GM06990 (cell line): ENCODE results near the gene EHBP1L1.
A peak's percentile ranks its signal among the peaks of the same experiment; 100 is the strongest.

Experiments used
- DNase-seq: peaks from one replicate; pipeline ENCODE4 v3.0.0-alpha.2; 2011; ENCODE audit not compliant: insufficient read length; ENCODE audit errors: extremely low read depth
- H3K27me3 ChIP-seq: replicated peaks from 2 replicates; pipeline ENCODE4 v1.6.0; 2011; ENCODE audit warnings: low read length; ENCODE audit not compliant: control insufficient read depth, insufficient read depth
- H3K36me3 ChIP-seq: 2 replicates; pipeline ENCODE4 v1.5.1; 2011; ENCODE audit warnings: low read length; ENCODE audit not compliant: control insufficient read depth, insufficient read depth
- H3K4me3 ChIP-seq: replicated peaks from 2 replicates; pipeline ENCODE4 v1.5.1; 2011; ENCODE audit warnings: low read depth, mild to moderate bottlenecking, control low read depth, low read length
- TF ChIP-seq, protein P1 (sequence below): IDR thresholded peaks from 2 replicates; pipeline ENCODE4 v1.5.1; 2011; ENCODE audit warnings: low read length, control low read depth, mild to moderate bottlenecking, inconsistent platforms; ENCODE audit not compliant: insufficient read depth, poor library complexity, severe bottlenecking

EHBP1L1 gene

DNA sequence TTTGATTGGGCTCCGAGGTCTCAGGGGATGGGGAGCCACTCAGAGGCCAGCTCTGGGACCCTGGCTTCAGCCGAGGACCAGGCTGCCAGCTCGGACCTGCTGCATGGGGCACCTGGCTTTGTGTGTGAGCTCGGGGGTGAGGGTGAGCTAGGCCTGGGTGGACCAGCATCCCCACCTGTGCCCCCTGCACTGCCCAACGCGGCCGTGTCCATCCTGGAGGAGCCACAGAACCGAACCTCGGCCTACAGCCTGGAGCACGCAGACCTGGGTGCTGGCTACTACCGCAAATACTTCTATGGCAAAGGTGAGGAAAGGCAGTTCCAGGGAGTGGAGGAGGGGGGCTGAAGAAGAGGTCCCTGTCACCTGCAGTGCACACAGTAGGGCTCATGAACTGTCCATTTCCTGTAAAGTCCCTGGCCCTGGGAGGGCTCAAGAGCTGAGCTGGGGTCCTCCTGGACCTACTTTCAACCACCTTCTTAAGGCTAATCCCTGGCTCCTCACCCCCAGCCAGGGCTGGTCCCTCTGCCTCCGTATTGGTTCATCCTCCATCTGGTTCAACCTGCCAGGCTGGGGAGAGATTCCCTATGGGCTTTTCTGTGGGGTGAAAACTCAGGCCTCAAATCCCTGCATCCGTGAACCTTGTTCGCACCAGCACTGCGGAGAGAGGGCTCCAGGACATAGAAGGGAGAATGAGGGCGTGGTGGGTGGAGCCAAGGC lies 65.6 kb downstream of the EHBP1L1 start:
- Histone ChIP-seq H3K4me3 (peak overlapping the region; percentile 60), H3K36me3 (peaks cover 39% of the 10 kb centered on the region), H3K27me3 (no peaks in the 10 kb centered on the region)
- no peak for DNase-seq
- TF ChIP-seq, protein P1, sequence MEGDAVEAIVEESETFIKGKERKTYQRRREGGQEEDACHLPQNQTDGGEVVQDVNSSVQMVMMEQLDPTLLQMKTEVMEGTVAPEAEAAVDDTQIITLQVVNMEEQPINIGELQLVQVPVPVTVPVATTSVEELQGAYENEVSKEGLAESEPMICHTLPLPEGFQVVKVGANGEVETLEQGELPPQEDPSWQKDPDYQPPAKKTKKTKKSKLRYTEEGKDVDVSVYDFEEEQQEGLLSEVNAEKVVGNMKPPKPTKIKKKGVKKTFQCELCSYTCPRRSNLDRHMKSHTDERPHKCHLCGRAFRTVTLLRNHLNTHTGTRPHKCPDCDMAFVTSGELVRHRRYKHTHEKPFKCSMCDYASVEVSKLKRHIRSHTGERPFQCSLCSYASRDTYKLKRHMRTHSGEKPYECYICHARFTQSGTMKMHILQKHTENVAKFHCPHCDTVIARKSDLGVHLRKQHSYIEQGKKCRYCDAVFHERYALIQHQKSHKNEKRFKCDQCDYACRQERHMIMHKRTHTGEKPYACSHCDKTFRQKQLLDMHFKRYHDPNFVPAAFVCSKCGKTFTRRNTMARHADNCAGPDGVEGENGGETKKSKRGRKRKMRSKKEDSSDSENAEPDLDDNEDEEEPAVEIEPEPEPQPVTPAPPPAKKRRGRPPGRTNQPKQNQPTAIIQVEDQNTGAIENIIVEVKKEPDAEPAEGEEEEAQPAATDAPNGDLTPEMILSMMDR, result no peak
